ENCODE measurements around the gene GGT5.

Gene GGT5

GRCh38 chr22:24170188-24170587, 74.7 kb downstream of the GGT5 start:
- H3K36me3 ChIP-seq (ENCODE audit: control insufficient read depth, insufficient read depth, low read length) = peaks cover 57% of the 10 kb centered on the region
- no peaks in the 10 kb centered on the region for H3K27me3 ChIP-seq (ENCODE audit: control insufficient read depth, insufficient read depth, low read length)
- H3K9me3 ChIP-seq (ENCODE audit: control insufficient read depth, insufficient read depth, low read length) = no peaks in the 10 kb centered on the region
- H3K4me1 ChIP-seq (ENCODE audit: control insufficient read depth, insufficient read depth, low read length) = no peaks in the 10 kb centered on the region
- no peak overlapping the region for H3K9ac ChIP-seq (ENCODE audit: low read depth, low read length)
- H3K27ac ChIP-seq (ENCODE audit: low read depth, low read length) = no peak overlapping the region
- no peak overlapping the region for H3K4me3 ChIP-seq (ENCODE audit: low read depth, low read length)
